ENCODE data around the gene CNBD2.

The CNBD2 gene

DNA sequence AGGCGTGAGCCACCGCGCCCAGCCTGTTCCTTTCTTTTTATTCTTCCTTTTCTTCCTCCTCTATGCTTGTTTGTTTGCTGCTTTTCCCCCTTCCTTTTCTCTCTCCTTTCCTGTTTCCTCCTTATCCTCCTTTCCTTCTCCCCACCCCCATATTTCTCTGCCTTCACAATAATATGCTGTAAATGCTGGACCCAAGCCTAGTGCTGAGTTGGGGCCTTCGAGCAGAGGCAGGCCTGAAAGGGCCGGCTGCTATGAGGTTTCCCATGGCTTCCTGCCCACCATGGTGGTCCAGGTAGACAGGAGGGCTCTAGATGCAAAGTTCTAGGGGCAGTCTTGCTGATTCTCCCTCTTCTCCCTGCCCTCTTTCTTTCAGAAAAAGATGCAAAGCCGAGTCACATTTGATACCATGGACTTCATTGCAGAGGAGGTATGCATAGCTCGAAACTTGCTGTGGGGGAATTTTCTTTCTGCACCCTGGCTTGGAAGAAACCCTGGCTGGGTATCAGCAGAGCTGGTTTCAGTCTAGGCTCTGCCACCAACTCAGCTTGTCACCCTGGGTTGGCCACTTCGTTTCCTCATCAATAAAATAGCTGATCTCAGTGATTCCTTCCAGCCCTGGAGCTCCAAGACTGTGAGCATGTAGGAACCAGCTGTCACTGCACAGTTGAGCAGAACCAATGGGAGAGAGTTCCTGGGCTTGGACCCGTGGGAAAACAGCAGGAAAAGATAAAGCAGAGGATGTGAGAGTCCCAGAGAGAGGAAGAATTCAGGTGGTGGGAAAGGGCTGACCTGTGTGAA lies 7.4 kb downstream of the CNBD2 start:
- no peak for TF ChIP-seq CTCF (IDR thresholded peaks at IDR 0.05; ENCODE audit: low read depth, low read length)
- no peak for DNase-seq (ENCODE audit: extremely low read depth, low read depth)

GRCh38 chr20:35978041-35978513 lies 9.7 kb downstream of the CNBD2 start:
- TF ChIP-seq CTCF (IDR thresholded peaks at IDR 0.05; ENCODE audit: low read depth, low read length) = no peak

DNA sequence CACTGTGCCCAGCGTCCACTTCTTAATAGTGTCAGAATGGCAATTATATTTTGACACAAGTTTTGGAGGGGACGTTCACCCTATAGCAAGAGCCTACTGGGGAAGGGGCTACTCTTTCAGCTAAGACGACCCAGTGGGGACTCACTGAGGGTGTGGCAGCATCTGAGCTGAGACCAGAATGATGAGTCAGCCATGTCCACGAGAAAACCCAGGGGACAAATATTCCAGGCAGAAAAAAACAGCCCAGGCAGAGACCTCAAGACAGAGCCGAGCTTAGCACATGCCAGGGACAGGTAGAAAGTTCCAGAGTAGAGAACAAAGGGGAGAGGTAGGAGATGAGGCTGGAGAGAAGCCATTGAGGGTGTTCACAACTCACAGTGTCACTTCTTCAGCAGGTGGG lies 11.2 kb downstream of the CNBD2 start:
- no peak for TF ChIP-seq CTCF (IDR thresholded peaks at IDR 0.05; ENCODE audit: low read depth, low read length)
- DNase-seq (ENCODE audit: extremely low read depth, low read depth) = no peak

More at GRCh38 chr20:35978041-35978513, 9.7 kb downstream of the CNBD2 start:
- no peak for DNase-seq (ENCODE audit: extremely low read depth, low read depth)

DNA sequence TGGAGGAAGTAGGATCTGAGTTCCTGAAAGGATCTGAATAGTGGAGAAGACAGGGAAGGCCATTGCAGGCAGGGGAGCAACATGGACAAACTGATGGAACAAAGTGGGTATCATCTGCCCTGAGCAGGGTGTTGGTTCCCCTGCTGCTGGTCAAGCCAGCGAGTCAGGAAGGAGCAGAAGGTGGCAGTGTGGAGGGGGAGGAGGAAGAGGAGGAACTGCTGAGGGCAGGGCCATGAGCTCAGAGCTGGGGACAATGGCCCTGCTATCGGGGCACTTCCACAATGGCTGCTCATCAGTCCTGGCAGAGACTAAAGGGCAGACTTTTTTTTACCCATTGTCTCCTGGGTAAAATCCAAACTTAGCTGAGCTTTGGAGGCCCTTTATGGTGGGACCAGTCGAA lies 13.6 kb downstream of the CNBD2 start:
- TF ChIP-seq CTCF (IDR thresholded peaks at IDR 0.05; ENCODE audit: low read depth, low read length) = no peak
- no peak for DNase-seq (ENCODE audit: extremely low read depth, low read depth)

GRCh38 chr20:35984382-35984781 lies 16.0 kb downstream of the CNBD2 start:
- DNase-seq (ENCODE audit: extremely low read depth, low read depth) = no peak

DNA sequence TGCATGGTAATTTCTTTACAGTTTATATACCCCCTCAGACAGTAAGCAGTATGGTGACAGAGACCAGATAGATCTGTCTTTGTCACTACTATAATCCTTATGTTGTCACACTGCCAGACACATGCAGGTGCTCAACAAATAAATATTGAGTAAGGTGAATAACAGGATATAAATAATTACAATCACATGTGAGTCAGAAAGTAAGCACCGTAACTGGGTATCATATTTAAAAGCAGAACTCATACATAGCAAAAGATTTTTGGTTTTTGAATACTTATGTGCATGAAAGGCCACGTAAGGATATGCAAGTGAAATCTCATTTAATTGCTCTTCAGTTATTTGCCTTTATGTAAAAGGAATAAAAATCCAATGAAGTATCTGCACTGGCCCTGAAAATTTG lies 17.4 kb downstream of the CNBD2 start:
- no peak for DNase-seq (ENCODE audit: extremely low read depth, low read depth)
- no peak for TF ChIP-seq CTCF (IDR thresholded peaks at IDR 0.05; ENCODE audit: low read depth, low read length)

More at GRCh38 chr20:35984382-35984781, 16.0 kb downstream of the CNBD2 start:
- no peak for TF ChIP-seq CTCF (IDR thresholded peaks at IDR 0.05; ENCODE audit: low read depth, low read length)

- DNase-seq (ENCODE audit: extremely low read depth, low read depth) = no peak
- no peak for TF ChIP-seq CTCF (IDR thresholded peaks at IDR 0.05; ENCODE audit: low read depth, low read length)
These were observed 20.6 kb downstream of the CNBD2 start for GRCh38 chr20:35988910-35989463.
